ENCODE measurements around the gene NCAPD3. TPM values are rescaled to one million over a fixed set of nuclear protein-coding genes. Genes with fewer than 3 reads are reported as not detected.
A peak's percentile ranks its signal among the peaks of the same experiment; 100 is the strongest.

The NCAPD3 gene
- total RNA-seq, 1 donor: 21.2 TPM

GRCh38 chr11:134252346-134253187, 28.8 kb upstream of the NCAPD3 start:
- DNase-seq (ENCODE audit: low read depth): peak; percentile 65
- peak overlapping the region; percentile 77 for H3K4me3 ChIP-seq (ENCODE audit: low read depth, low read length)
- TF ChIP-seq CTCF (IDR thresholded peaks at IDR 0.05; ENCODE audit: insufficient read depth, low read depth, low read length): no peak

GRCh38 chr11:134250675-134251074, 26.9 kb upstream of the NCAPD3 start:
- no peak overlapping the region for H3K4me3 ChIP-seq (ENCODE audit: low read depth, low read length)
- TF ChIP-seq CTCF (IDR thresholded peaks at IDR 0.05; ENCODE audit: insufficient read depth, low read depth, low read length): no peak
- DNase-seq (ENCODE audit: low read depth): no peak

- no peak for TF ChIP-seq CTCF (IDR thresholded peaks at IDR 0.05; ENCODE audit: insufficient read depth, low read depth, low read length)
- no peak for DNase-seq (ENCODE audit: low read depth)
- no peak overlapping the region for H3K4me3 ChIP-seq (ENCODE audit: low read depth, low read length)
Measured at GRCh38 chr11:134250246-134250645, 26.5 kb upstream of the NCAPD3 start.

GRCh38 chr11:134248910-134249480, 25.2 kb upstream of the NCAPD3 start:
- TF ChIP-seq CTCF (IDR thresholded peaks at IDR 0.05; ENCODE audit: insufficient read depth, low read depth, low read length): no peak
- peak; percentile 34 for DNase-seq (ENCODE audit: low read depth)
- no peak overlapping the region for H3K4me3 ChIP-seq (ENCODE audit: low read depth, low read length)

GRCh38 chr11:134246678-134247077, 22.9 kb upstream of the NCAPD3 start:
- no peak overlapping the region for H3K4me3 ChIP-seq (ENCODE audit: low read depth, low read length)
- DNase-seq (ENCODE audit: low read depth): no peak
- TF ChIP-seq CTCF (IDR thresholded peaks at IDR 0.05; ENCODE audit: insufficient read depth, low read depth, low read length): no peak

- no peak for DNase-seq (ENCODE audit: low read depth)
- no peak overlapping the region for H3K4me3 ChIP-seq (ENCODE audit: low read depth, low read length)
- TF ChIP-seq CTCF (IDR thresholded peaks at IDR 0.05; ENCODE audit: insufficient read depth, low read depth, low read length): no peak
Measured at GRCh38 chr11:134246100-134246499, 22.3 kb upstream of the NCAPD3 start.

Measured in fibroblast of villous mesenchyme (primary cell).